DOHH2 (cell line): ENCODE results near the gene CDH4.

ENCODE experiments used
- CTCF ChIP-seq: fragments of 200-600 bp; sonication (generic); IDR thresholded peaks from one replicate; pipeline ENCODE4 v1.5.1; 2014; ENCODE audit warnings: antibody characterized with exemption, mild to moderate bottlenecking, low read depth, low read length; ENCODE audit not compliant: poor library complexity, severe bottlenecking
- EZH2phosphoT487 ChIP-seq: fragments of 200-600 bp; sonication (generic); IDR thresholded peaks from 2 replicates; pipeline ENCODE4 v1.6.1; 2017; ENCODE audit warnings: borderline replicate concordance, mild to moderate bottlenecking, antibody characterized with exemption, low read length, moderate library complexity, mixed read lengths

DNA sequence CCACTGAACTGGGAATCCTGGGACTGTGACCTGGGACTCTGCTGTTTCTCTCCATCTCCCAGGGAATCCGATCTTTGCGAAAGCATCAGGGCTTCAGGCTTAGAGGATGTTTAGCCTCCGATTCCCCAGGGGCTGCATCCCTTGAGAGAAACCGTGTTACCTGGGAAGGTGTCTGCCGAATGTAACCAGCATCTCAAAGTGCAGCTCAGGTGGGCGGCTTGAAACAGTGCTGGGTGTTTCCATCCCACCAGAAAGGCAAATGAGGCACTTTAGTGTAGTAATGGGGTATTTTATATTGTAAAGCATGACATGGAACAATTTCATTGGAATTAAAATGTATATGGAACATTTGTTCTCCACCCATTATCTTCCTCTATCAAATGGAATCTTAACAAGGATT, 15.2 kb downstream of the CDH4 start:
- TF ChIP-seq CTCF (no peak), EZH2phosphoT487 (no peak)
